Pancreas (tissue), 10 donors: ENCODE measurements around the gene ZBTB7C. TPM values are rescaled to one million over a fixed set of nuclear protein-coding genes. Genes with fewer than 3 reads are reported as not detected.
"Not testable (repeated sequence)": the region's sequence is repeated elsewhere in the genome, so short reads cannot be mapped to it uniquely, and the experiment has no call there.

Experiments
- ATAC-seq, 4 donors: fragments of 200-7000 bp; cut with Tn5 transposase; one replicate each; pipeline versions ENCODE4 v1.8.0 to v1.9.1; 2020; ENCODE audit warnings: mild to moderate bottlenecking in 4 of 4, moderate library complexity in 4 of 4
- DNase-seq, 6 donors: peaks; one replicate each; pipeline ENCODE4 v3.0.0-alpha.2; 2020
- FAIRE-seq: peaks from 2 replicates; lab custom pipeline; 2012; peaks lifted over from hg19 to GRCh38; lab: Jason Lieb, UNC
- H3K27ac ChIP-seq, 4 donors: fragments of 200-600 bp; sonication (generic); 1 replicate in 3 of 4; 2 replicates in 1 of 4; pipeline versions ENCODE4 v1.5.0 to v1.8.0; 2020
- H3K27me3 ChIP-seq, 4 donors: fragments of 200-600 bp; one replicate each; pipeline ENCODE4 v1.8.0; 2021
- H3K36me3 ChIP-seq, 3 donors: fragments of 200-600 bp; sonication (generic) in 1 of 3; one replicate each; pipeline versions ENCODE4 v1.5.0 to v1.8.0; 2020 to 2021
- H3K4me1 ChIP-seq, 3 donors: fragments of 200-600 bp; one replicate each; pipeline ENCODE4 v1.8.0; 2021
- H3K4me3 ChIP-seq, 4 donors: fragments of 200-600 bp; sonication (generic) in 2 of 4; one replicate each; pipeline versions ENCODE4 v1.5.0 to v1.8.0; 2020 to 2021
- H3K9me3 ChIP-seq, 4 donors: fragments of 200-600 bp; one replicate each; pipeline ENCODE4 v1.8.0; 2021
- CTCF ChIP-seq, 4 donors: fragments of 200-600 bp; sonication (generic) in 3 of 4; IDR thresholded peaks; one replicate each; pipeline versions ENCODE4 v1.5.0 to v1.8.0; 2021; ENCODE audit warnings: antibody characterized with exemption in 4 of 4
- WGBS, 2 donors: extraction: QIAGEN DNeasy Blood & Tissue Kit; methylation state at CpG; one replicate each; pipeline ENCODE4 v1.1.7; 2013; 5-methylcytosine and 5-hydroxymethylcytosine counted together
- intact Hi-C, 3 donors: fragments of 100-400 bp; cut with DNase I; formaldehyde crosslinking; loops; one replicate each; pipeline versions ENCODE4 v1.11.1 to v1.14.2; 2022
- polyA plus RNA-seq, 2 donors: library from polyadenylated mRNA; stranded (reverse); fragments of 200-250 nt; gene quantifications; one replicate each; pipeline ENCODE4 v1.2.3, GENCODE V29; 2013
- total RNA-seq, 6 donors: library from RNA; stranded (reverse); fragmentation: NEBNext Ultra II Directional in 4 of 6; extraction: Animal tissue kit (Norgen Biotek cat#: 25700) in 4 of 6; gene quantifications; one replicate each; pipeline versions ENCODE4 v1.2.1 to v1.2.4, GENCODE V29; 2021 to 2023
- donor health status: healthy with polysubstance abuse.
- donor health status: DM: no; HTN: no; CAD: no; lungs with moderate emphysema.
- donor health status: DM: no; HTN: no; CAD: no.
- donor health status: control.
- donor health status: control.
- donor health status: Bipolar disorder and iron deficiency.
- donor health status: DM: yes; HTN: yes; CAD: no.
- donor health status: DM: no; HTN: no; CAD: no.
- donor health status: DM: no; HTN: no; CAD: no.
- donor health status: DM: yes; HTN: yes; CAD: no.

ZBTB7C gene
- total and polyA plus RNA-seq, 8 donors, result 0.35 to 1.7 (median 0.91) TPM

GRCh38 chr18:48445540-48445939, 36.4 kb upstream of the ZBTB7C start:
- intact Hi-C loops, result loop anchor here in 1 of 3 donors (5.0 kb wide), 1 partner anchor 413 kb away; no protein-coding TSS in a partner anchor
- Histone ChIP-seq H3K9me3 (no peaks in the 10 kb centered on the region), H3K4me3 (no peak overlapping the region), H3K27ac (no peak overlapping the region), H3K4me1 (peaks cover 0 to 10% (median 0%) of the 10 kb centered on the region in 3 donors), H3K36me3 (no peaks in the 10 kb centered on the region), H3K27me3 (no peaks in the 10 kb centered on the region)
- peak in 5 of 6 donors; percentile 45 to 85 (median 68) for DNase-seq
- WGBS, 2 donors, result 90 to 96% methylated on average over 3 of the region's 3 CpGs
- peak; percentile 55 to 85 (median 74) for TF ChIP-seq CTCF (IDR thresholded peaks at IDR 0.05)
- peak; percentile 79 to 95 (median 90) for ATAC-seq
- FAIRE-seq, result no peak

GRCh38 chr18:48442761-48443160, 33.6 kb upstream of the ZBTB7C start:
- no peaks in the 10 kb centered on the region for H3K9me3 ChIP-seq
- no peak for DNase-seq
- FAIRE-seq, result no peak
- H3K4me1 ChIP-seq, result peaks cover 0 to 10% (median 0%) of the 10 kb centered on the region in 3 donors
- no peak for TF ChIP-seq CTCF (IDR thresholded peaks at IDR 0.05)
- H3K4me3 ChIP-seq, result no peak overlapping the region
- intact Hi-C loops, result loop anchor here in 1 of 3 donors (5.0 kb wide), 1 partner anchor 410 kb away; no protein-coding TSS in a partner anchor
- no peak overlapping the region for H3K27ac ChIP-seq
- H3K36me3 ChIP-seq, result no peaks in the 10 kb centered on the region
- H3K27me3 ChIP-seq, result no peaks in the 10 kb centered on the region
- 68 to 86% methylated on average over 2 of the region's 2 CpGs for WGBS, 2 donors
- no peak for ATAC-seq

GRCh38 chr18:48441405-48441881, 32.3 kb upstream of the ZBTB7C start:
- H3K4me3 ChIP-seq, result no peak overlapping the region
- FAIRE-seq (no peak), ATAC-seq (peak in 1 of 4 donors; percentile 10), DNase-seq (no peak)
- no peaks in the 10 kb centered on the region for H3K9me3 ChIP-seq
- H3K27ac ChIP-seq, result no peak overlapping the region
- no peaks in the 10 kb centered on the region for H3K36me3 ChIP-seq
- intact Hi-C loops, result loop anchor here in 1 of 3 donors (5.0 kb wide), 1 partner anchor 409 kb away; no protein-coding TSS in a partner anchor
- TF ChIP-seq CTCF (IDR thresholded peaks at IDR 0.05), result no peak
- no peaks in the 10 kb centered on the region for H3K27me3 ChIP-seq
- H3K4me1 ChIP-seq, result peaks cover 0 to 9% (median 0%) of the 10 kb centered on the region in 3 donors
- 39 to 48% methylated on average over 16 of the region's 16 CpGs for WGBS, 2 donors

- ATAC-seq, result no peak
- intact Hi-C loops, result loop anchor here in 1 of 3 donors (5.0 kb wide), 1 partner anchor 409 kb away; no protein-coding TSS in a partner anchor
- no peak for FAIRE-seq
- no peak overlapping the region for H3K27ac ChIP-seq
- no peak overlapping the region for H3K4me3 ChIP-seq
- 69 to 80% methylated on average over 9 of the region's 9 CpGs for WGBS, 2 donors
- no peak for TF ChIP-seq CTCF (IDR thresholded peaks at IDR 0.05)
- H3K9me3 ChIP-seq, result no peaks in the 10 kb centered on the region
- peaks cover 0 to 4% (median 0%) of the 10 kb centered on the region in 3 donors for H3K4me1 ChIP-seq
- H3K27me3 ChIP-seq, result no peaks in the 10 kb centered on the region
- DNase-seq, result no peak
- H3K36me3 ChIP-seq, result no peaks in the 10 kb centered on the region
Observed at GRCh38 chr18:48440924-48441323, 31.7 kb upstream of the ZBTB7C start.

GRCh38 chr18:48436907-48437306, 27.7 kb upstream of the ZBTB7C start:
- Histone ChIP-seq H3K9me3 (no peaks in the 10 kb centered on the region), H3K27me3 (no peaks in the 10 kb centered on the region), H3K27ac (no peak overlapping the region), H3K4me1 (no peaks in the 10 kb centered on the region), H3K4me3 (no peak overlapping the region), H3K36me3 (no peaks in the 10 kb centered on the region)
- intact Hi-C loops, result no loop called here
- ATAC-seq (no peak), FAIRE-seq (no peak), DNase-seq (no peak)
- WGBS, 2 donors, result 60 to 71% methylated on average over 3 of the region's 3 CpGs
- TF ChIP-seq CTCF (IDR thresholded peaks at IDR 0.05), result no peak

GRCh38 chr18:48434382-48434781, 25.2 kb upstream of the ZBTB7C start:
- ATAC-seq, DNase-seq, H3K4me3 ChIP-seq, H3K27ac ChIP-seq, H3K9me3 ChIP-seq, FAIRE-seq, H3K36me3 ChIP-seq, H3K4me1 ChIP-seq, H3K27me3 ChIP-seq, intact Hi-C loops: not testable (repeated sequence)
- WGBS, 2 donors, result 84 to 88% methylated on average over 4 of the region's 4 CpGs
